Activated CD4-positive, alpha-beta T cell treated with anti-CD3 and anti-CD28 coated beads for 4 hours (primary cell): ENCODE results near the gene KLK4.
A peak's percentile ranks its signal among the peaks of the same experiment; 100 is the strongest.
"Not testable (repeated sequence)": the region's sequence is repeated elsewhere in the genome, so short reads cannot be mapped to it uniquely, and the experiment has no call there.

Experiments used
- DNase-seq, 2 donors: peaks; one replicate each; pipeline ENCODE4 v3.0.0-alpha.2; 2020

Gene KLK4

DNA sequence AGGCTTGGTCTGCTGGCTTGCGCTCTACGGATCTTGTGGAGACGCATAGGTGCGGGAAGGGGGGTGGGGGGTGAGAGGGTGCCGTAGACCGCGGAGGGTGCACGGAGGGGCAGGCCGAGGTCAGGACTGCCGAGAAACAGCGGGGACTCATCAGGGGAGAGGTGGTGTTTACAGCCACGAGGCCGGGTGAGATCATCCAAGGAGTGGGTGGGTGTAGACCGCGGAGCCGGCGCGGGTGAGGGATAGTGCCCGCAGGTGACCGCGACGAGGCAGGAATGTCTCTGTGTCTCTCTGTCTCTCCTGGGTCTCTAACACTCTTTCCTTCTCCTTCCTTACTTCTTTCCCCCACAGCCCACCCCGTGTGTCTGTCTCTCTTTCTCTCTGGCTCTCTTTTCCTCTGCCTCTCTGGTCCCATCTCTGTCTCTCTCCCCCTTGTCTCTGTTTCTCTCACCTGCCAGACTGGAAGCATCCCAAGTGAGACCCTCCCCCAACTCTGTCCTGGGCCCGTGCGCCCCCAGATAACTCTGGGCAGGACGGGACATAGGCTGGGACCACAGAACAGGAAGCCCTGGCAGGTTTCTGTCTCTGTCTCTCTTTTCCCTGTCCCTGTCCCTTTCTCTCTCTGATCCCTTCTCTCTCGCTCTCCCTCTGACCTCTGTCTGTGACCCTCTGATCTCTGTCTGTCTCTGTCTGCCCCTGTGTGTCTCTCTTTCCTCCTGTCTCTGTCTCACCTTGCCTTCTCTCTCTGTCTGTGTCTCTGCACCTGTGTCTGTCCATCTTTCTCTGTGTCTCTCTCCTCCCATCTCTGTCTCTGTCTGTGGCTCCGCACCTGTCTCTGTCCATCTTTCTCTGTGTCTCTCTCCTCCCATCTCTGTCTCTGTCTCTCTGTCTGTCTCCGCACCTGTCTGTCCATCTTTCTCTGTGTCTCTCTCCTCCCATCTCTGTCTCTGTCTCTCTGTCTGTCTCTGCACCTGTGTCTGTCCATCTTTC lies 1.8 kb upstream of the KLK4 start:
- DNase-seq: no peak

DNA sequence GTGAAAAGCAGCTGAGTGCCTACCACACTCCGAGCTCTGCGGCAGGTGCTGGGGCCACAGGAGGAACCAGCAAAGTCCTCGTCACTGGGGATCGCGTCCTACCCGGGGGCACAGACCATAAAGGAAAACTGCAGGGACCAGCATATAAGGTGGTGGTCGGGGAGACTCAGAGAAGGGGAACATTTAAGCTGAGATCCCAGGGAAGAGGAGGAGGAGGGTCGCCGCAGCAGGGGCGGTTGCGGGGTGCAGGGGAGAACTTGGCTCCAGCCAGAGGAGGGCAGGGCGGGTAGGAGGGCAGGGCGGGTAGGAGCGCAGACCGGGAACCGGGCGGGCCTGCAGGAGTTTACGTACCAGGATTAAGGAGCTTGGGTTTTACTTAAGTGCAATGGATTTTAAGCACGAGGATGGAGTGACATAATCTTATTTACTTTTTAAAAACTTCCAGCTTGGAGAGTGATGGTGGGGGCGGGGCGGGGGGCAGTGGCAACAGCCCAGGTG lies 956 bp upstream of the KLK4 start:
- no peak for DNase-seq

- no peak for DNase-seq
Observed at GRCh38 chr19:50910722-50911121, 473 bp downstream of the KLK4 start.

GRCh38 chr19:50909240-50910070 lies 1.7 kb downstream of the KLK4 start:
- DNase-seq: no peak

- no peak for DNase-seq
Observed at GRCh38 chr19:50908336-50908735, 2.9 kb downstream of the KLK4 start.

- DNase-seq: peak in 1 of 2 donors; percentile 28
Observed at GRCh38 chr19:50906217-50906616, 5.0 kb downstream of the KLK4 start.

DNA sequence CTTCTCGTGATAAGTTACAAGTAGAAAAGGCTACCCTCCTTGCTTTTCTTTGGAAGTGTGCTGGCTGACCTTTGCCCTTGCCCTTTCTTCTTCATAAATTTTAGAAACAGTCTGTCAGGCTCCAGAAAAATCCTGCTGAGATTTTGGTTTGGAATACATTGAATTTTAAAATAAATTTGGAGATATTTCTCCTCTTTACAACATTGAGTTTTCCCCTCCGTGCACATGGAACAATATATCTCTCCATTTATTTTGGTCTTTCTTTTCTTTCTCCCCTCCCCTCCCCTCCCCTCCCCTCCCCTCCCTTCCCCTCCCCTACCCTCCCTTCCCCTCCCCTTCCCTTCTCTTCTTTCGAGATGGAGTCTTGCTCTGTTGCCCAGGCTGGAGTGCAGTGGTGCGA lies 8.6 kb downstream of the KLK4 start:
- DNase-seq: no peak

DNA sequence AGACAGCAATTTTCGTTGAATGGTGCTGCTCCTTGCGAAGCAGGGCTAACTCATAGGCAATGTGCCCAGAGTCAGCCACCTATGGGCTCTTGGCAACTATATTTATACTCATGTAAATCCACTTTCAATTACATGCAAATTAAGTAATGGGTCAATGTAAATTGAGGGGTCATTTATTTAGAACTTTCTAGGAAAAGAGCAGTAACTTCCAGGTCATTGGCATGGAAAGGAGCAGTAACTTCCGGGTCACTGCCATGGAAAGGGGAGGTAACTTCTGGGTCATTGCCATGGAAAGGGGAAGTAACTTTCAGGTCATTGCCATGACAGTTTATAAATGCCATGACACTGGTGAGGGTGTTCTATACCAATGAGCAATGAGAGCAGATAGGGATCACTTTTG lies 11.6 kb downstream of the KLK4 start:
- no peak for DNase-seq

DNA sequence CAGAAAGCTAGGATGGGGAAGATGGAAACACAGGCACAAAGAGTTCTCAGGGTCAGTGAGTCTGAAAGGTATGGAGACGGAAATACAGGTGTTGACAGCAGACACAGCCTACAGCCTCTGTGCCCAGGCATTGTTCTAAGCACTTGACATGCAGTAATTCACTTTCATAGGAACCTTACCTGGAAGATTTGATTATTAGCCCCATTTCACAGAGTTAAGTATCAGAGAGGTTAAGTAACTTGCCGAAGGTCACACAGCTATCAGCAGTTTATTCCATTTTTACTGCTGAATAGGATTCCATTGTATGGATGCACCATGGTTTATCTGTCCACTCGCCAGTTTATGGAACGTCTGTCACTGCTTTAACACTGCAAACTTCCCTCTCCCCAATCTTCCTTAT lies 13.2 kb downstream of the KLK4 start:
- no peak for DNase-seq

- no peak for DNase-seq
Observed at GRCh38 chr19:50897612-50898011, 13.6 kb downstream of the KLK4 start.

GRCh38 chr19:50897191-50897607 lies 14.0 kb downstream of the KLK4 start:
- DNase-seq: no peak

GRCh38 chr19:50896591-50897190 lies 14.5 kb downstream of the KLK4 start:
- no peak for DNase-seq

GRCh38 chr19:50896089-50896590 lies 15.1 kb downstream of the KLK4 start:
- DNase-seq: not testable (repeated sequence)

- no peak for DNase-seq
Observed at GRCh38 chr19:50894478-50895356, 16.5 kb downstream of the KLK4 start.

DNA sequence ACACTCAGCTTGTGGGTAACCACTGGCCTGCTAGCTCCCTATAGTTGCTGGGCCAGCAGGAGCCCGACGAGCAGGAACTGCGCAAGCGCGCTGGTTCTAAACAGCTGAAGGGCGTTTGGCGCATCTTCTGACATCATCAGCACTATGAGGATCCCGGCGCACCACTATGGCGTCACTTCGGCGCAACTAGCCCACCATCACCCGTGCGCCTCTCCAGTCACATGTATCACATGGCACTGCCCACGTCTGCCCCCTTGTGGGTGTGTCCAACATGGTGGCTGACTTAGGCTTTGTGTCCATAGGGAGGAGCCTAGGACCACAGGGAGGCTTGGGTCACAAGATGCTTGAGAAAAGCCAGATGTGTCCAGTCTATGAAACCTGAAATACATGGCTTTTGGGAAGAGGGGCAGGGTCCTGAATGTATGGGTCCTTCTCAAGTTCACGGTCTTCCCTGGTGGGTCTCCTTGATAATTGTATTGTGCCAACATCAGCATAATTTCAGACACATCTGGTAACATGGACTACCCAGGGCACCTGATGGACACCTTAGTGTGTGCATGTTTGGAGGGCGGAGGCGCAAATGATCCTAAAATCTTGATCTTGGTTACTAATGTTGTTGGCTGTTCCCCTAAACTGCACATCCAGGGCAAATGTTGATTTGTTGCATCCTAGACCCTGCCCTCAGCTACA lies 18.0 kb downstream of the KLK4 start:
- DNase-seq: no peak

- no peak for DNase-seq
Observed at GRCh38 chr19:50891253-50891625, 20.0 kb downstream of the KLK4 start.

- DNase-seq: no peak
Observed at GRCh38 chr19:50890422-50891252, 20.6 kb downstream of the KLK4 start.

DNA sequence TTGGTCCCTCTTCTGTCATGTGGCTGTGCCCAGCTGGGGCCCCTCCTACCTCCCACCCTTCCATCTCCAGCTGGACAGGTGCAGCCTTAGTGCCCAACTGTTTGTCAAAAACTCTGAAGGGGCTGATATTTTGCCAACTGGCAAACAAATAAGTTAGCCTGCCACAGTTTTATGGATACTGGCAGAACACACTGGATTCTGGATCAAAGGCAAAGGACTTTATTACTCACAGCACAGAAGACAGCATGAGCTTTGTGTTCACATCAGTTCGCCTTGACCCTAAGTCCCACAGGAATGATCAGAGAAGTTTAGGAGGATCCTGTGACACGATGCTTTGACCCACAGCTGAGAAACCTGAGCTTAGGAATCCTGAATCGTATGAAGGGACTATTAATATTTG lies 21.6 kb downstream of the KLK4 start:
- no peak for DNase-seq

DNA sequence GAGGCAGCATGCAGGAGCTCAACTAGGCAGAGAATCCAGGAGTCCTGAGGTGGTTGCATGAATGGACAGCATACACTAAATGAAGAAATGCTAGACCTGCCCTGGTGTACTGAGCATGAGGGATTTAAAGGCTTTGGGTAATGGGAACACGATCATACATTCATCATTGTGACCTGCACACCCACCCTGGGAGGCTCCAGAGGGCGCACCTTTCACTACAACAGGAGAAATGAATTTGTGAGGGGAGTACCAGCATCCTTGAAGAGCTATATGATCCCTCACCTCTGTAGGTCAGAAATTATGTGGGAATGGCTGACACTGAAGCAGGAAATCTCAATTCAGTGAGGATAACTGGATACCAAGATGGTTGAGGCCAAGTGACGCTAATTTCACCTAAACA lies 29.0 kb downstream of the KLK4 start:
- no peak for DNase-seq

DNA sequence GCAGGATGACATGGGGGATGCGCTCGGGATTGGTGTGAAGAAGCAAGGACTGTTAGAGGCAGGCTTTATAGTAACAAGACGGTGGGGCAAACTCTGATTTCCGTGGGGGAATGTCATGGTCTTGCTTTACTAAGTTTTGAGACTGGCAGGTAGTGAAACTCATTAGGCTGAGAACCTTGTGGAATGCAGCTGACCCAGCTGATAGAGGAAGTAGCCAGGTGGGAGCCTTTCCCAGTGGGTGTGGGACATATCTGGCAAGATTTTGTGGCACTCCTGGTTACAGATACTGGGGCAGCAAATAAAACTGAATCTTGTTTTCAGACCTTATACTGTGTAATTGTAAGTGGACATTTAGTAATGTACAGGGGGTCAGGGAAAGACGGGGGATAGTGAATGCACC lies 31.0 kb downstream of the KLK4 start:
- DNase-seq: no peak
